Natural killer cell treated with Interleukin-12 subunit alpha and Interleukin-12 subunit beta and Interleukin-15 and Interleukin-18, amount 100 ng/mL, for 72 hours (primary cell): ENCODE measurements around the gene LRRC71. TPM values are rescaled to one million over a fixed set of nuclear protein-coding genes. Genes with fewer than 3 reads are reported as not detected.

Experiments used
- ATAC-seq, 2 donors: fragments of 150-1000 bp; cut with Tn5 transposase in 1 of 2; sonication (Bioruptor Pico), chemical (Tn5 transposase) in 1 of 2; 2 replicates each; pipeline ENCODE4 v1.10.0; 2021
- DNase-seq: peaks from one replicate; pipeline ENCODE4 v3.0.0; 2022; ENCODE audit warnings: low spot score
- H3K27ac Mint-ChIP-seq, 2 donors: 1 replicate in 1 of 2; 2 replicates in 1 of 2; pipeline ENCODE4 v1.8.0; 2022; ENCODE audit warnings: mixed read lengths in 2 of 2, mild to moderate bottlenecking in 1 of 2, moderate library complexity in 1 of 2
- H3K27me3 Mint-ChIP-seq, 2 donors: 1 replicate in 1 of 2; 2 replicates in 1 of 2; pipeline ENCODE4 v1.8.0; 2022; ENCODE audit warnings: mixed read lengths in 2 of 2
- H3K36me3 Mint-ChIP-seq: one replicate; pipeline ENCODE4 v1.8.0; 2022; ENCODE audit warnings: mixed read lengths
- H3K4me1 Mint-ChIP-seq, 2 donors: 1 replicate in 1 of 2; 2 replicates in 1 of 2; pipeline ENCODE4 v1.8.0; 2022; ENCODE audit warnings: low read depth in 2 of 2, mixed read lengths in 2 of 2, mild to moderate bottlenecking in 1 of 2
- H3K4me3 Mint-ChIP-seq: one replicate; pipeline ENCODE4 v1.8.0; 2022; ENCODE audit warnings: mixed read lengths
- H3K9me3 Mint-ChIP-seq: 2 replicates; pipeline ENCODE4 v1.8.0; 2022; ENCODE audit warnings: mixed read lengths
- total RNA-seq, 2 donors: library from RNA; stranded (reverse); gene quantifications; one replicate each; pipeline ENCODE4 v1.2.3, GENCODE V29; 2022

LRRC71 gene
- total RNA-seq, 2 donors from 2014 or later = not detected

DNA sequence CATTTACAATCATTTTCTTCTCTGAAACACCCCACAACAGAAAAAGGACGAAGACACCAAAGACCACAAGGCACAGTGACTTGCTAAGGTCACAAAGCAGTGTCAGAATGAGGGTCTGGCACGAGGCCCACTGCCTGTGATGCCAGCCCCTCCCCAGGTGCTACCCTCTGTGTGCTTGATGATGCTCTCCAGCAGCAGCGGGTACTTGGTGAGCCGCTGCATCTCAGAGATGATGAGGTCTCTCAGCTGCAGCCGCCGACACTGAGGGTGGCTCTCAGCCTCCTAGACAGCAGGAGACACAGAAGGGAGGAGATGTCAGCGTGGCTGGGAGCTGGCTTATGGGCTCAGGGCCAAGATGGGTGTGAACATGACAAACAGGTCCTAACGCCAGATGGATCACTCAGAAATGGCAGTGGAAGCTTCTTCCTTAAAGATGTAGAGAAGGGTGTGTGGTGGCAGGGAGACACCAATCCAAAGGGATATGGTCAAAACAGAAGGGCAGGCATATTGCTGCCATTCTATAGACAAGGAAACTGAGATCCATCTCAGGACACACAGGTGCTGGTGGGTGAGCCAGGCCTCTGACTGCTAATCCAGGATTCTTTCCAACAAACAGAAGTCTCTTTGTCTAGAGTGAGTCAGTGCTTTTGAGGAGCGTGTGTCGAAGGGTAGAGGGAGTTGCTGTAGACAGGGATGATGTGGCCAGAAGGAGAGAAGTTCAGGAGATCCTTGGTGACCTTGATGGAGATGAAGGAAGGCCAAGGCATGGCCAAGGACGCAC, 25.6 kb downstream of the LRRC71 start:
- no peak overlapping the region for H3K27ac Mint-ChIP-seq
- H3K9me3 Mint-ChIP-seq = no peaks in the 10 kb centered on the region
- no peaks in the 10 kb centered on the region for H3K36me3 Mint-ChIP-seq
- H3K4me1 Mint-ChIP-seq = no peaks in the 10 kb centered on the region
- H3K27me3 Mint-ChIP-seq = peaks cover 11 to 19% of the 10 kb centered on the region in 2 donors
- DNase-seq = no peak
- H3K4me3 Mint-ChIP-seq = no peak overlapping the region
- ATAC-seq = no peak

- Mint-ChIP-seq H3K36me3 (no peaks in the 10 kb centered on the region), H3K4me3 (no peak overlapping the region), H3K27ac (no peak overlapping the region), H3K9me3 (no peaks in the 10 kb centered on the region), H3K27me3 (peaks cover 13 to 24% of the 10 kb centered on the region in 2 donors), H3K4me1 (no peaks in the 10 kb centered on the region)
- ATAC-seq = no peak
- no peak for DNase-seq
Measured at GRCh38 chr1:156947127-156947526, 26.7 kb downstream of the LRRC71 start.

DNA sequence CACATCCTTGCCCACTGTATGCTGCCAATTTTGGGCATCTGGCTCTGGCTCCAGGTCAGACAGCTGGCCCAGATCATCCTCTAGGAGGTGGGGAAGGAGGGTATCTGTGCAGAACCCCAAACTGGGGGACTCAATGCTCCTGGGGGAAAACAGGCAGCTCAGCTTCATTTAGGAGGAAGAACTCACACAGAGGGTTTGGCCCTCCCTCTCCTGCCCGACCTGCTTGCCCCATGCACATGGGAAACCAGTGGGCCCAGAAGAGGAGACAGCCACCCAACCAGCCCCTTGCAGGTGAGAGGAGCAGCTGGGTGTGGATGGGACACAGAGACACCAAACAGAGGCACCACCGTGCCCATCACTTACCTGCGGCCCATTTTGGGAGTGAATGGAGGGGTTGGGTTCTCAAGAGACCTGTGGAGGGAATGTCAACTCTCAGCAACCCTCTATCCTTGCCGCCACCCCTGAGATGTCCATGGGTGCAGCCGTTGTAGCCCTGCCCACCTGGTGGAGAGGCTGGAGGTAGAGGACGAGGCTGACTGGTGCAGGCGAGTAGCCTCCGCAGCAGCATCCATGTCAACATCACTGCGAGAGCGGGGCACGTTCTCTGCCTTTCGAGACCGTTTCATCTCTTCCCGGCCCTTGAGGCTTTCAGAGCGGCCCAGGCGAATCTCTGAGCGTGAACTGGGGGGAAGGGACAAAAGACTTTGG, 27.5 kb downstream of the LRRC71 start:
- Mint-ChIP-seq H3K4me3 (no peak overlapping the region), H3K36me3 (no peaks in the 10 kb centered on the region), H3K9me3 (no peaks in the 10 kb centered on the region), H3K27me3 (peaks cover 15 to 24% of the 10 kb centered on the region in 2 donors), H3K27ac (no peak overlapping the region), H3K4me1 (no peaks in the 10 kb centered on the region)
- ATAC-seq (no peak), DNase-seq (no peak)

DNA sequence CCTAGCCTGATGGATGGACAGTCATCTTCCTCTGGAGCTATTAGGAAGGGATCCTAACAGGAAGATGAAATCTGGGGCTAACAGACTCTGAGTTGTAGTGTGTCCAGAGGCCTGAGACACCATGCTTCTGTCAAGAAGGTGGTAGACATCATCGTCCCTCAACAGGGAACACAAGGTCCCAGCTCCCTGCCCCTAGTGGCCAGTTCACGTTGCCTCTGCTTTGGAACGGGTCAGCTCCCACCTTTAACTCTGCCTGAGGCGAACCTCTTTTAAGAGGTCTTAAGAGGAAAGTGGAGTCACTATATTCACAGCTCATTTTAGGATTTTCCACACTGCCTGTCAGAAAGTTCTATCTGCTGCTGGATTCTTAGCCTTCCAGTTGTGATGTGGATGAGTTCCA, 28.3 kb downstream of the LRRC71 start:
- Mint-ChIP-seq H3K27me3 (peaks cover 15 to 19% of the 10 kb centered on the region in 2 donors), H3K27ac (no peak overlapping the region), H3K4me1 (no peaks in the 10 kb centered on the region), H3K4me3 (no peak overlapping the region), H3K9me3 (no peaks in the 10 kb centered on the region), H3K36me3 (no peaks in the 10 kb centered on the region)
- no peak for DNase-seq
- ATAC-seq = no peak

GRCh38 chr1:156949127-156949526, 28.7 kb downstream of the LRRC71 start:
- no peaks in the 10 kb centered on the region for H3K4me1 Mint-ChIP-seq
- no peaks in the 10 kb centered on the region for H3K9me3 Mint-ChIP-seq
- H3K4me3 Mint-ChIP-seq = no peak overlapping the region
- no peak for ATAC-seq
- H3K36me3 Mint-ChIP-seq = no peaks in the 10 kb centered on the region
- no peak overlapping the region for H3K27ac Mint-ChIP-seq
- peaks cover 15 to 17% of the 10 kb centered on the region in 2 donors for H3K27me3 Mint-ChIP-seq
- DNase-seq = no peak

DNA sequence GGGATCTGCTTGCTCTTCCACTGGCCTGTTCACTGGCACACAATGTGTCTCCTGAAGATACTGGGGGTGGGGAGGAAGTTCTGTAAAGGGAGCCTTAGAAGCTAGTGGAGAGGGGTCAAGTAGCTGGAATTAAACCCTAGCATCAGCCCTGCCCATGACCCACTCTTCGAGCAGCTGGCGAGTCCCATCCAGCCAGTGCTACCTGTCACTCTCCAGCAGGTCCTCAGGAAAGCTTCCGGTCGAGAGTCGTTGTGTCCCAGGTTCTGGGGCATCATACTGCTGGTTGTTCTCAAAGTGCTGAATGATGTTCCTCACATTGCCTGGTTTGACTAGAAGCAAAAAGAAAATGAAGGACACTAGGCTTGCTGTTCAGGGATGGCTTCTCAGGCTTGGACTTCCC, 30.9 kb downstream of the LRRC71 start:
- no peak for ATAC-seq

GRCh38 chr1:156953571-156953970, 33.1 kb downstream of the LRRC71 start:
- no peaks in the 10 kb centered on the region for H3K36me3 Mint-ChIP-seq
- no peaks in the 10 kb centered on the region for H3K4me1 Mint-ChIP-seq
- H3K9me3 Mint-ChIP-seq = no peaks in the 10 kb centered on the region
- H3K27ac Mint-ChIP-seq = no peak overlapping the region
- no peak overlapping the region for H3K4me3 Mint-ChIP-seq
- DNase-seq (no peak), ATAC-seq (no peak)
- peaks cover 25 to 26% of the 10 kb centered on the region in 2 donors for H3K27me3 Mint-ChIP-seq

More for the DNA sequence above, 30.9 kb downstream of the LRRC71 start:
- Mint-ChIP-seq H3K4me3 (no peak overlapping the region), H3K36me3 (no peaks in the 10 kb centered on the region), H3K27ac (no peak overlapping the region), H3K4me1 (no peaks in the 10 kb centered on the region), H3K9me3 (no peaks in the 10 kb centered on the region), H3K27me3 (peaks cover 13% of the 10 kb centered on the region in 2 donors)
- no peak for DNase-seq

DNA sequence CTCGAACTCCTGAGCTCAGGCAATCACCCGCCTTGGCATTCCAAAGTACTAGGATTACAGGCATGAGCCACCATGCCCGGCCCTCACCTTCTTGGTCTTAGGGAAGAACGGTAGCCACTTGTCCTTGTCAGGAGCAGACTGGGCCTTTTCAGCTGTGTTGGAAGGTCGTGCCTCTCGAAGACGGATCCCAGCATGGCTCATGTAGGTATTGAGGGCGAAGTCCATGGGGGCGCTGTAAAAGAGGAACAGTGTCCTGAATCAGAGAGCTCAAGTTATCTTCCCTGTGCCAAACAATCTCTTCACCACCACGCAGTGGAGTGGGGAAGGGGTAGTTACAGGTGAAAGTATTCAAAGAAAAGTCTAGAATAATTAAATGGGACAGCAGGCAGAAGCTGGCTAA, 35.9 kb downstream of the LRRC71 start:
- Mint-ChIP-seq H3K27me3 (peaks cover 19 to 23% of the 10 kb centered on the region in 2 donors), H3K36me3 (no peaks in the 10 kb centered on the region), H3K4me1 (no peaks in the 10 kb centered on the region), H3K4me3 (no peak overlapping the region), H3K9me3 (no peaks in the 10 kb centered on the region), H3K27ac (no peak overlapping the region)
- no peak for ATAC-seq
- no peak for DNase-seq

GRCh38 chr1:156957634-156958033, 37.2 kb downstream of the LRRC71 start:
- DNase-seq (no peak), ATAC-seq (no peak)
- Mint-ChIP-seq H3K4me1 (no peaks in the 10 kb centered on the region), H3K9me3 (no peaks in the 10 kb centered on the region), H3K27me3 (peaks cover 20 to 22% of the 10 kb centered on the region in 2 donors), H3K36me3 (no peaks in the 10 kb centered on the region), H3K27ac (no peak overlapping the region), H3K4me3 (no peak overlapping the region)

DNA sequence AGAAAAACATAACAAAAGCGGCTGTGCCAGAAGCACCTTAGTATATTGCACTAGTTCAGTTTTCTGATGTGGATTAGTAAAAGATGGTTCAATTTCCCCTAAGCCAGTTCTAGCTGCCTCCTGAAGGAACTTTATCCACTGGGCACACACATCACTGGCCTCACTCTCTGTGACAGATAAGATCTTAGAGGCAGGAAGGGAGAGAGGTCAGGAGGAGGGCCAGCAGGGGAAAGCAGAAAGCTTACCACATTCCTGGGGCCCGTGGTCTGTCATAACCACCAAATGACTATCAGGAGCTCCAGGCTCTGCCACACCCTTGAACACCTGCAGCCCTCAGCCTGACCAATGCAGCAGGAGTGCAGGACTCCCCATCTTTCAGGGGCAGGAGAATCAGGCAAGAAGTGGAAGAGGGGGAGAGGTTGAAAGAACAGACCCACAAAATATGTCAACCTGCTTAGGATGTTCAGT, 37.8 kb downstream of the LRRC71 start:
- Mint-ChIP-seq H3K27me3 (peaks cover 20 to 22% of the 10 kb centered on the region in 2 donors), H3K36me3 (no peaks in the 10 kb centered on the region), H3K4me3 (no peak overlapping the region), H3K9me3 (no peaks in the 10 kb centered on the region), H3K4me1 (peaks cover 0 to 5% of the 10 kb centered on the region in 2 donors), H3K27ac (no peak overlapping the region)
- ATAC-seq (no peak), DNase-seq (no peak)

- Mint-ChIP-seq H3K27me3 (peaks cover 20 to 21% of the 10 kb centered on the region in 2 donors), H3K9me3 (no peaks in the 10 kb centered on the region), H3K36me3 (no peaks in the 10 kb centered on the region), H3K27ac (no peak overlapping the region), H3K4me3 (no peak overlapping the region), H3K4me1 (peaks cover 0 to 13% of the 10 kb centered on the region in 2 donors)
- no peak for DNase-seq
- no peak for ATAC-seq
Measured at GRCh38 chr1:156959414-156959813, 39.0 kb downstream of the LRRC71 start.

GRCh38 chr1:156959925-156960324, 39.5 kb downstream of the LRRC71 start:
- Mint-ChIP-seq H3K4me1 (peaks cover 0 to 13% of the 10 kb centered on the region in 2 donors), H3K36me3 (no peaks in the 10 kb centered on the region), H3K4me3 (no peak overlapping the region), H3K9me3 (no peaks in the 10 kb centered on the region), H3K27me3 (peaks cover 18 to 20% of the 10 kb centered on the region in 2 donors), H3K27ac (no peak overlapping the region)
- ATAC-seq (no peak), DNase-seq (no peak)

- no peak overlapping the region for H3K27ac Mint-ChIP-seq
- no peaks in the 10 kb centered on the region for H3K36me3 Mint-ChIP-seq
- H3K4me3 Mint-ChIP-seq = no peak overlapping the region
- DNase-seq = no peak
- peaks cover 0 to 13% of the 10 kb centered on the region in 2 donors for H3K4me1 Mint-ChIP-seq
- no peaks in the 10 kb centered on the region for H3K9me3 Mint-ChIP-seq
- ATAC-seq = no peak
- H3K27me3 Mint-ChIP-seq = peaks cover 20 to 27% of the 10 kb centered on the region in 2 donors
Measured at GRCh38 chr1:156961709-156962108, 41.3 kb downstream of the LRRC71 start.

DNA sequence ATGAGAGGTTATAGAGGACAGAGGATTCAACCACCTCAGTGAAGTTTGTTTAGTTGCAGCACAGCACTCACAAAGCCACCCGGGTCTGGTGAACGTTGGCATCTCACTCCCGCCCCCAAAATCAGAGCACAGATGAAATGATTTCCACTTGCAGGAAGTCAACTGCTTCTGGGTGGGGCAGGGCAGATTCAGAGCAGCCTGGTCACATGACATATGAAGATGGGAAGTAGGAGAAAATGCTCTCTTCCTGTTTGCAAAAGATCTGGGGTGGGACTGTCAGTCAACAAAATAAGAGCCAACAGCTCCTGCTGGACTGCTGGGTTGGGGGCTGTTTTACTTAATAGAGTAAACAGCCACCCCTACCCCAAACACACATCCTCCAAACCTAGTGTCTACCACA, 43.2 kb downstream of the LRRC71 start:
- DNase-seq = no peak
- H3K4me1 Mint-ChIP-seq = peaks cover 0 to 13% of the 10 kb centered on the region in 2 donors

More for the DNA sequence above, 43.2 kb downstream of the LRRC71 start:
- H3K27me3 Mint-ChIP-seq = peaks cover 16 to 25% of the 10 kb centered on the region in 2 donors
- H3K4me3 Mint-ChIP-seq = no peak overlapping the region
- ATAC-seq = peak in 1 of 2 donors; percentile 51
- peak overlapping the region in 1 of 2 donors; percentile 52 for H3K27ac Mint-ChIP-seq
- H3K9me3 Mint-ChIP-seq = no peaks in the 10 kb centered on the region
- H3K36me3 Mint-ChIP-seq = no peaks in the 10 kb centered on the region
